ENCODE results near the gene FAM8A1.

GRCh38 chr6:17583811-17584210 is 16.3 kb upstream of the FAM8A1 start:
- TF ChIP-seq CTCF (IDR thresholded peaks at IDR 0.05 in 8 of 11, conservative IDR thresholded peaks at IDR 0.05 in 3 of 11) (no peak), POLR2AphosphoS5 (IDR thresholded peaks at IDR 0.05) (no peak)
